WTC11 (cell line): ENCODE data around the gene KRTAP12-4. TPM values are rescaled to one million over a fixed set of nuclear protein-coding genes. Genes with fewer than 3 reads are reported as not detected.

Experiments used
- total RNA-seq: library from RNA; stranded (reverse); gene quantifications from 3 replicates; pipeline ENCODE4 v1.2.3, GENCODE V29; 2021

Gene KRTAP12-4
- total RNA-seq, 1 experiment from 2014 or later = not detected

Other genes with a start within 250 kb of the KRTAP12-4 start
- 4.4 to 5.7 TPM (median 4.7 TPM) in 3 replicates for gene LRRC3, start 199.1 kb downstream of the KRTAP12-4 start, total RNA-seq
- gene KRTAP10-1, start 114.5 kb downstream of the KRTAP12-4 start, total RNA-seq = not detected in 3 replicates
- 0.16 TPM in 1 of 3 replicates, not detected in the others for gene KRTAP10-2, start 103.2 kb downstream of the KRTAP12-4 start, total RNA-seq
- gene KRTAP10-3, start 95.9 kb downstream of the KRTAP12-4 start, total RNA-seq = not detected in 3 replicates
- not detected in 3 replicates for gene KRTAP10-4, start 80.9 kb downstream of the KRTAP12-4 start, total RNA-seq
- not detected in 3 replicates for gene KRTAP10-5, start 74.1 kb downstream of the KRTAP12-4 start, total RNA-seq
- gene KRTAP10-6, start 62.2 kb downstream of the KRTAP12-4 start, total RNA-seq = 0.17 TPM in 1 of 3 replicates, not detected in the others
- gene KRTAP10-7, start 54.1 kb downstream of the KRTAP12-4 start, total RNA-seq = not detected in 3 replicates
- not detected in 3 replicates for gene KRTAP10-8, start 42.6 kb downstream of the KRTAP12-4 start, total RNA-seq
- gene KRTAP10-9, start 27.6 kb downstream of the KRTAP12-4 start, total RNA-seq = not detected in 3 replicates
- not detected in 3 replicates for gene KRTAP10-10, start 17.3 kb downstream of the KRTAP12-4 start, total RNA-seq
- gene KRTAP10-11, start 8.2 kb downstream of the KRTAP12-4 start, total RNA-seq = not detected in 3 replicates
- gene KRTAP12-3, start 3.3 kb upstream of the KRTAP12-4 start, total RNA-seq = not detected in 3 replicates
- 0.25 TPM in 1 of 3 replicates, not detected in the others for gene KRTAP12-2, start 12.3 kb upstream of the KRTAP12-4 start, total RNA-seq
- gene KRTAP12-1, start 27.5 kb upstream of the KRTAP12-4 start, total RNA-seq = 0.63 to 2.5 TPM (median 1.0 TPM) in 3 replicates
- not detected in 3 replicates for gene KRTAP10-12, start 42.5 kb upstream of the KRTAP12-4 start, total RNA-seq
- gene TSPEAR, start 56.9 kb upstream of the KRTAP12-4 start, total RNA-seq = 2.1 to 2.9 TPM (median 2.7 TPM) in 3 replicates
- 109 to 117 TPM (median 113 TPM) in 3 replicates for gene UBE2G2, start 147.2 kb upstream of the KRTAP12-4 start, total RNA-seq
- gene SUMO3, start 163.4 kb upstream of the KRTAP12-4 start, total RNA-seq = 81.7 to 86.3 TPM (median 85.4 TPM) in 3 replicates
- gene PTTG1IP, start 219.0 kb upstream of the KRTAP12-4 start, total RNA-seq = 96.0 to 117 TPM (median 112 TPM) in 3 replicates